GM21576 (cell line): Measurements from ENCODE around the gene IRS1.

Experiments used
- ATAC-seq: cut with Tn5 transposase; IDR thresholded peaks from one replicate; pipeline ENCODE4 v1.9.1; 2021; ENCODE audit warnings: mild to moderate bottlenecking, moderate library complexity; ENCODE audit not compliant: unreplicated experiment

IRS1 gene

GRCh38 chr2:226791056-226791486, 8.5 kb downstream of the IRS1 start:
- ATAC-seq, result peak; percentile 52

- ATAC-seq, result no peak
Measured at GRCh38 chr2:226790431-226790830, 9.2 kb downstream of the IRS1 start.

GRCh38 chr2:226790011-226790410, 9.6 kb downstream of the IRS1 start:
- ATAC-seq, result no peak

DNA sequence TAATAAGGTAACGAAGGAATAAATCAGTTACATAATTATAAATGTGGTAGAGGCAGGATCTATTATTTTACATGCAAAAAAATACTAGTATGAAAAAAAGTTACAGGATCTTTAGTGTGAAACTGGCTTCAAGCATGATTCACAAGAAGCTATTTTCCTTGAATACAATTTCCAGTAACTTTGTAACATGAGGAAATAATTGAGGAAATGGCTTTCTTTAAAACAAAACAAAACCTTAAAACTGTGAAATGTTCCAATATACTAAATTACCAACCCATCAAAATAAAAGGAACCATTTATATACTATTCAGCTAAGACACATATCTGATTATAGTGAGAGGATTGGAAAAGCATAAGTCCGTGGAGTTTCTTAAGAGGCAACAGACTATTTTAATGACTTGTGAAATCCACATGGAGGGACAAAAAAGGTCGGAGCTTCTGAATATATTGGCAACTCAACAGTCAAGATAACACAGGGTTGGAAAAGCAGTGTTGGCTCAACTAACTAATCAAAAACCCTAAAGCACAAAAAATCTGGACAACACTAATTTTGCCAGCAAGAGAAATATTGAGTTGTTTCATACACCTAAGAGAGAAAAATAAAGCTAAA, 10.6 kb downstream of the IRS1 start:
- ATAC-seq, result no peak

- no peak for ATAC-seq
Measured at GRCh38 chr2:226788064-226788463, 11.6 kb downstream of the IRS1 start.

- ATAC-seq, result no peak
Measured at GRCh38 chr2:226783885-226784284, 15.7 kb downstream of the IRS1 start.

DNA sequence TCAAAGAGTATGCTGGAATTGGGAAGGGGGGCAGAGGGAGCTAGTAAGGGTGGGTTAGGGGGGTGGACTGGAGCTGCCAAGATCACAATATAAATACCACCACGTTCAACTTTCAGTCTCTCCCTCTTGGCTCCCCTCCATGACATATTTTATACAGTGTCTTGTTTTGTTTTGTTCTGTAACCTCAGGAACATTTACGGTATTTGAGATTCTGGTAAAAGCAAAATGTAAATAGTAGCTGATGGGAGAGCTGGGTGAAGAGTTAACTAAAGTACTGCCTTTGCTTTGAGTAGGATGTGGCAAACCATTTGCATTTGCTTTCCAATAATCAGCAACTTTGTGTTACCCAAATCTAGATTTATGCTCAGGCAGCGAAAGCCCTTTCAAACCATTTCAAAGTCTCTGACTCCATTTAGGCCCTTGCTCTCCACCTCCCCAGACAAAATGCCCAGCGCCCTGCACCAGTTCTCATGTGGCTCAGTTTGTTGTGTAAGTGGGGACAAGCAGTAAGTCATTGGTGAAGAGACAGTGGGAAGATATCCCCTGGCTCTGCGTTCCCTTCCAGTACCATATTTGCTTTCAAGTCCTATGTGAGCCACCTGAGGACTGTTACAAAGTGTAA, 17.4 kb downstream of the IRS1 start:
- no peak for ATAC-seq

- no peak for ATAC-seq
Measured at GRCh38 chr2:226780431-226780830, 19.2 kb downstream of the IRS1 start.

GRCh38 chr2:226777611-226778010, 22.0 kb downstream of the IRS1 start:
- ATAC-seq, result no peak

DNA sequence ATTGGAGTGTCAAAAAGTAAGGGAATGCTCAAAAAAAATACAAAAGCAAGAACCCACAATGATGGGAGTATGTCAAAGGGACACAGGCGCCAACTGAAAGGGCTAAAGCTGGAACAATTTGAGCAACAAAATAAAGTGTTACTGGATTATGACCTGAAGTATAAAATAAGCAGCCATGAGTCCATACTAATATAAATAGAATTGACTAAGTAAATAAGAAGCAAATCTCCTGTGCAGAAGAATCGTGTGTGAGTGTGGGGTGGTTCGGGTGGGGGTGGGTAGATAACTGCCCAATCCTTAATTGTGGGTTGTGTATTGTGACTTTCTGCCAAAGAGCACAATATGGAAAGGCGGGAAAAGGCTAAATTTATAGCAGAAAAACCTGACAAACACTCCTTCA, 23.5 kb downstream of the IRS1 start:
- no peak for ATAC-seq

DNA sequence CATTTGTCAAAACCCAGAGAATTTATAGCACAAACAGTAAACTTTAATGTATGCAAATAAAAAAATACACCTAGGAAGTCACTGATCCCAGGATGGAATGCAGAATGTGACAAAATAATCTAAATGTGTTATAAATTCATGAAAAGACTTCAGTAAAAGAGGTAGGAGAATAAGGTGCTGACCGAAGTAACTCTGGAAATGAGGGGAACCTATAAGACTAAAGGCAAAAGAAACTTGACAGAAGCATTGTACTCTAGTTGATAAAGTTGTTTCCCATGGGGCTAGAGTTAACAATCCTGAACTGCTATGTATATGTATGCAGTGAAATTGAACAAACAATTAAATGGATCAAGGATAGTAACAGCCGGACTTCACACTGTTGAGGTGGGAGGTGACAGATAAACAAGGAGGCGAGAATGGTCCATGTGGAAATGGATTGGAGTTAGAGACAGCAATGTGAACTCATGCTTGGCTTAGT, 24.5 kb downstream of the IRS1 start:
- ATAC-seq, result no peak

GRCh38 chr2:226773291-226773690, 26.3 kb downstream of the IRS1 start:
- peak; percentile 18 for ATAC-seq

- peak; percentile 98 for ATAC-seq
Measured at GRCh38 chr2:226772389-226773179, 27.0 kb downstream of the IRS1 start.

DNA sequence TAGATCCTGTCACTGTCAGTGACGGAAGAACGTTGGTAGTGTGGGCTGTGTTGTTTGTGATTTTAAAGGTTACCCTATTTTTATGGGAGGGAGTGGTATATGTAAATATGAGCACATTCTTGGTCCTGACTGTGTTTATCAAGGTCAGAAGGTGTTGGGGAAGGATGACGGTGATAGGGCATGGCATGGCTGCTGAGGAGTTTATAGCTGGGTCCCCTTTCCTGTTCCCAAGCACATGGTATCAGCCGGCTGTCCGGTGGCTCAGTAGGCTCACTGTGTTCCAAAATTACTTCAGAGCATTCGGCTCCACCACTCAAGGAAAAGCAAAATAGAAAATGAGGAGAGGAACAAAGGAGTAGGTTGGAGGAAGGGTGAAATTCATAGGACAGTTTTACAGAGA, 28.6 kb downstream of the IRS1 start:
- ATAC-seq, result no peak

GRCh38 chr2:226767056-226767813, 32.4 kb downstream of the IRS1 start:
- no peak for ATAC-seq

DNA sequence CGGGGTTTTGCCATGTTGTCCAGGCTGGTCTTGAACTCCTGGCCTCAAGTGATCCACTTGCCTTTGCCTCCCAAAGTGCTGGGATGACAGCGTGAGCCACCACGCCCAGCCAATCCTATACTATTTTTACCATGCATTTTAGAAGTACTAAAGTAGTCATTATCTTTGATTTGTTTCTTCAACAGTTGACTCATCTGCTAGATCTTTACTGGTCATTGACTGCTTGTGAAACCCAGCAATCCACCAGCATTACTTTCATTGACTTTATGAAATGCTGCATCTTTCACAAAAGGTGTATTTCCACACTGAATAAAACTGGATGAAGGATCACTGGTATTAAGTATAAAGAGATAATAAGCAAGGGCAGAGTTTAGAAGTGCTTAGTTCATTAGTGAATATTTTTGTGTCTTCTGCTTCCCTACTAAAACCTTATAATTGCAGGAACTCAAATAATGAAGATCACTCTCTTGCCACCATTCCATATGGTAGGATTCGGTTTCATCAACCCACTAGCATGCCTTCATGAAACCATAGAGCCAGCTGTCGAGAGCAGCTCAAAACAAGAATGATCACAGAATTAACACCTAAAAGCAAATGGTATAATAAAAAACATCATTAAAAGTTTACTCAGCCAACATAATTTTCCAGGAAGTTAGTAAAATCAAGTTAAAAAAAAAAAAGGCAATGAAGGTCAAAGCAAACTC, 33.1 kb downstream of the IRS1 start:
- ATAC-seq, result no peak

GRCh38 chr2:226763320-226763719, 36.3 kb downstream of the IRS1 start:
- ATAC-seq, result no peak

DNA sequence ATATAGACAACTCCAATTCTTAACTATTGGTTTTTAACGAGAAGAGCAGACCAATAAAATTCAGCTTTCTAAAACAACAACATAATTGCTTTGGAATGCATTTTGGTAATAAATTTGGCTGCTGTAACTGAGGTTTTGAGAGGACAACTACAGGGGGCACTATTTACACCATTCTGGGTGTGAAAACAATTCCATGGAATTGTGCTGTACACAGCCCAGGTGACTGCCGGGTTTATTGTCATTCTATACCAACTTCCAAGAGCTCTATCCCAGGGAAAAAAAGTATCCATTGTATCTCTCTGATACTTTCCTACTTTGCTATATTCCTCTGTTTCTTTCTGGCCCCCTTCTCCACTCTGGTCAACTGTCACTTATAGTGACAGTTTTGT, 38.4 kb downstream of the IRS1 start:
- no peak for ATAC-seq

DNA sequence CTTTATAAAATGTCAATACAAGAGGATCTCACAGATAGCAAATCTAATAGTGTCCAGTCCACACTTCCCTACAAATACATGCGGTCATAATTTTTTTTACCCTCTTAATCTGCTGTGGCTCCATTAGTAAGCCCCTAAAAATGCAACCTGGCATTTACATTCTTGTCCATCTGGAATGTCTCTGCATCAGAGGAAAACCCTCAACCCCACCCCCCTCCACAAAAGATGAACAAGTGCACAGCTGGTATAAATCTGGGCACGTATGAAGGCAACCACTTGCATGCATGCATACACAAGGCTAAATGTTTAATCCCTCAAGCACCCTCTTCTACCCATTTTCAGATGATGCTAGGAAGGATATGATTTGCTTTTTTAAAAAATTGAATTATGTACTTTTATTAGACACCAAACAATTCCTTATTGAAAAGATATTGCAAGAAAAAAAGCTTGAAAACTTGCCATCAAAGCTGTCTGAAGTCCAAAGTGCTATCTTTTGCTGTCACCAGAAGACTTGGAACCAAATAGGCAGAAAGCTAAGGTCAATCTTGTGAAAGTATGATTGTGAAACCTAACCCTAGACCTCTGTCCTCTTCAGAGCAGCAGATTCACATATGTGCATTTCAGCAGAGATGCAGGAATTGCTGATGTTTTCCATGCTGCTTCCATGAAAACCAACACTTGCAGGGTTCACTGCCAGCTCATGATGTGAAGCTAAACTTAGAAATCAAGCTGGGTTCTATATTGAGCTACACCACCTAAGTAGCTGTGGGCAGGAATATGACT, 39.0 kb downstream of the IRS1 start:
- no peak for ATAC-seq

GRCh38 chr2:226759768-226760167, 39.9 kb downstream of the IRS1 start:
- ATAC-seq, result no peak
